AG09319 (cell line): ENCODE results near the gene TGFA.

Experiments used
- DNase-seq: peaks from one replicate; pipeline ENCODE4 v3.0.0-alpha.2; 2010; ENCODE audit warnings: low read depth; ENCODE audit errors: extremely low read depth
- TF ChIP-seq, protein P1 (sequence below): IDR thresholded peaks from 2 replicates; pipeline ENCODE4 v1.5.1; 2011; ENCODE audit warnings: low read depth, mild to moderate bottlenecking, inconsistent platforms, low read length, moderate library complexity

Gene TGFA

DNA sequence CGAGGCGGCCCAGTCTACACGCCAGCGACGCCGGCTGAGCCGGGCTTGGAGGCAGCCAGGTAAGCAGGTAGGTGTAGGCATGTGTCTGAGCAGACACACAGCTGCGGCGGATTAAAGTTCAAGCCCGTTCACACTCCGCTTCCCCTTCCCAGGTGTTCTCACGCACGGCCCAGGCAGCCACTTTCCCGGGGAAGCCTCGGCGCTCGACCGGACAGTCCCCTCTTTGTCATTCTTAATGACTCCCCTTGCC, 367 bp downstream of the TGFA start:
- DNase-seq: no peak
- TF ChIP-seq, protein P1, sequence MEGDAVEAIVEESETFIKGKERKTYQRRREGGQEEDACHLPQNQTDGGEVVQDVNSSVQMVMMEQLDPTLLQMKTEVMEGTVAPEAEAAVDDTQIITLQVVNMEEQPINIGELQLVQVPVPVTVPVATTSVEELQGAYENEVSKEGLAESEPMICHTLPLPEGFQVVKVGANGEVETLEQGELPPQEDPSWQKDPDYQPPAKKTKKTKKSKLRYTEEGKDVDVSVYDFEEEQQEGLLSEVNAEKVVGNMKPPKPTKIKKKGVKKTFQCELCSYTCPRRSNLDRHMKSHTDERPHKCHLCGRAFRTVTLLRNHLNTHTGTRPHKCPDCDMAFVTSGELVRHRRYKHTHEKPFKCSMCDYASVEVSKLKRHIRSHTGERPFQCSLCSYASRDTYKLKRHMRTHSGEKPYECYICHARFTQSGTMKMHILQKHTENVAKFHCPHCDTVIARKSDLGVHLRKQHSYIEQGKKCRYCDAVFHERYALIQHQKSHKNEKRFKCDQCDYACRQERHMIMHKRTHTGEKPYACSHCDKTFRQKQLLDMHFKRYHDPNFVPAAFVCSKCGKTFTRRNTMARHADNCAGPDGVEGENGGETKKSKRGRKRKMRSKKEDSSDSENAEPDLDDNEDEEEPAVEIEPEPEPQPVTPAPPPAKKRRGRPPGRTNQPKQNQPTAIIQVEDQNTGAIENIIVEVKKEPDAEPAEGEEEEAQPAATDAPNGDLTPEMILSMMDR: no peak

DNA sequence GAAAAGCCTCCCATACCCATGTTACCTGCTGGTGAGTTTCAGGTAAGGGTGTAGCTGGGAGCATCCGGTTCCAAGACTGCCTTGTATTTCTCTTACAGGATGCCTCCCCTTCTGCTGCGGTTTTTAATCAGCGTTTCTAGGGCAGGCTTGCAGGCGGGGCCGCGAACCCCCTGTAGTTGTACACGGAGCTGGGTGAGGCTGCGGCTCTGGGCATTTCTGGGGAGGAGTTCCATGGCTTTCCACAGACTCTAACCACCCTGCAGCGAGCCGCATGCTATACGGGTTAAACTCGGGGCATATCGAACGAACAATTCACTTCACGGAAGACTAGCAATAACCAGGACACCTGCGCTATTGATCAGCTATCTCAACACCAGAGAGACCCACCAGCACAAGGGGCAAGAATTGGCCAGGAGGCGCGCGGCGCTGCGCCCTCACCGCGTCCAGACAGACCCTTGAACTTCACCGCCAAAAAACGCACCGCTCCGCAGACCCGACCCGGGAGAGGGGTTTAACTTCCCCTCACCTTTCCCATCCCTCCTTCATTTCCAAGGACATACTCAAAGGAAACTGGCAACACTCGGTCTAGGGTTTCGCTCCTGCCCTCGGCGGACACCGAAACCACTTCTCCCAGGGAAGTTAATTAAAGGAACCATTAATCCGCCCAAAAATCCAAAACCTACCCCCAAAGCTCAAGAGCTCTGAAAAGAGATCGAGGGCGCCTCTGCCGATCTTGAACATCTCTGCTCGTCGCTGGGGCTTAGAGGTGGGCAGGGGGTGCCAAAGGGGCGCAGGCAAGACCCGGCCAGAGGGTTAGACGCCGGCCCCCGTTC, 909 bp downstream of the TGFA start:
- DNase-seq: no peak
- TF ChIP-seq, protein P1: no peak

DNA sequence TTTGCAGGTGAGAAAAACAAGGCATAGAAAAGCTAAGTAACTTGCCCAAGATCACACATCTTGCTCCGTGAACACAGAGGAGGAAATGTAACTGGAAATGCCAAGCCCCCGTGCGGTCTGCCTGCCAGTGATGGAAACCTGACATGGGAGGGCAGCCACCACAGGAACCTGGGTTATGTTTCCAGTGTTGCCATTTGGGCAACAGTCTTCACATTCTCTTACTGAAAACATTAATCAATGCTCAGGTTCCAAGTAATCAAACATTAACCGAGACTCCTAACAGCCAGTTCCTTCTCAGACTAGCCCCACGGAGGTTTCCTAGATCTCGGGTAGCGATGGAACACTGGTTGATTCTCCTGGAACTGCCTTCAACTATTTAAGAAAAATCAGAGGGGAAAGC, 2.5 kb downstream of the TGFA start:
- no peak for DNase-seq
- TF ChIP-seq, protein P1: no peak

DNA sequence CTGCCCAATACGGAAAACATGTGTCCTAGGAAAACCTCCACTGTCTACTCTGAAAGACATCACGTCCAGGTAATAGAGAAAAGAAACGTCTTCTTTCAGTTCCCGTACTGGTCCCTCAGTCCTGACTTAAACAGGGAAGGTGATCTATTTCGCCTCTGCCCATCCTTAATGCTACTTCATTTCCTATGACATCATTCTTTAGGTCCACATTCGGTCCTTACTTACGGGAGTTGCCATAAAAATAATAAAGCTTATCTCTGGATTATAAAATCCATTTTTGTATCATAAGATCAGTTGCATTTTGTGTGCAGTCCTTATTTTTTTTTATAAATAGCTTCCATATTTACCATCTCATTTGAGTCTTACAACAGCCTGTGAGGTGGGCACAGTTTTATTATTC, 3.7 kb downstream of the TGFA start:
- no peak for DNase-seq
- TF ChIP-seq, protein P1: no peak

DNA sequence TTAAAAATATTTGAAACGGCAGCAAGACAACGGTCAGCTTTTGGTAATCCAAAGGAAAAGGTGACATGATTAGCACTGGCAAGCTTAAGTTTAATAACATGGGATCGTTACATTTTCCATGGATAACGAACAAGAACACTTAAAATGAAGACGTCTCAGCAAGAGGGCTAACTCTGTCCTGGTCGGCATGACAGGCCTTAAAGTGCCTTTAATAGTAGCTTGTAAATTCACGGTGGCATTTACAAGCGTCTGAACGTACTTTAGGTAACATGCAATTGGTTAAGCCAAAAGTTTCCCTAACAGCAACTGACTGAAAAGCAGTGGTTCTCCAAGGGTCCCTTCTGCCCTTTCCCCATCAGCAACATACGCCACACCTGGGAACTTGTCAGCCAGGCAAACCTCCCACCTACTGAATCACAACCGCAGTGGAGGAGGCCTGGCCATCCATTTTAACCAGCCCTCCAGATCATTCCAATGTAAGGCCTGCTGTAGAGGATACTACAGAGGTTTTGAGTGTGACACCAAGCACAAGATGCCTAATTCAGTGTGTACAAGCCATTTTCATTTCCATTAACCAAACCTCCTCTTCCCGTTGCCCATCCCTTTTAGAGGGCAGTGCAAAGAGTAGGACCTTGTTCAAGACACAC, 4.4 kb downstream of the TGFA start:
- TF ChIP-seq, protein P1: no peak
- DNase-seq: no peak

DNA sequence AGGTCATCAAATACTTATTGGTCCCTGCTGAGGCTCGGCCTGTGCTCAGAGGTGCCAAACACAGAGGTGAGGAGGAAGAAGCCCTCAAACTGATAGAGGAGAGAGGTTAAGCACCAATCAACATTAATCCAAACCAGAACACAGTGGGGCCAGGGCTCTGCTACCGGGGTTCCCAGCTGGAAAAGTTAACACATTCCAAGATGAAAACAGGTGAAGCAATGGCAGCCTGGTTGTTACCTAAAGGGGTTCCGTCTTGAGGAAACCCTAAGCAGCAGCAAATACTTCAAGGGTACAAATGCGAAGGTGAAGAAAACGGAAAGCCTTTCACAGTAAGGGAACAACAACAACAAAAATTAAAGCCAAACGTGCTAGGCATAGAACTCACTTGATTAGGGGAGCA, 5.4 kb downstream of the TGFA start:
- DNase-seq: no peak
- TF ChIP-seq, protein P1: no peak

DNA sequence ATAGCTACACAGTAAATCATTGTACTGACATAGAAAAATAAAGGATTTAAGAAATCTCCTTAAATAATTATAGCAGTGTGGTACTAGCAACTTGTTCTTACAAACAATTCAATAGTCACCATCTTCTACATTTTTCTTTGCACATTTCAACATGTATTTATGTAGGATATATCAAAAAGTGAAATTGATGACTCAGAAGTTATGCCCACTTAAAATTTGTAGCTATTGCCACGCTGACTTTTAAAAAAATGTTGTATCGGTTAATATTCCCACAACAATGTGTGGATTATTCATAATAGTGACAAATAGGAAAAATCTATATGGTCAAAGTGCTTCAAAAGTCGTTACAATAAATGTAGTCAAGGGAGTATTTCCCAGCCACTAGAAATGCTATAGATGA, 6.7 kb downstream of the TGFA start:
- no peak for DNase-seq
- TF ChIP-seq, protein P1: no peak
